ENCODE measurements around the gene GPR17.

GRCh38 chr2:127609031-127609751, 36.8 kb upstream of the GPR17 start:
- TF ChIP-seq CTCF (IDR thresholded peaks at IDR 0.05; ENCODE audit: insufficient read depth, low read depth, low read length) (no peak), EZH2 (IDR thresholded peaks at IDR 0.05; ENCODE audit: insufficient read depth, low read length) (no peak)

Data from astrocyte (in vitro differentiated cells and primary cell).